HG03378 (cell line): ENCODE results near the gene FNDC3B.

Experiments used
- ATAC-seq: cut with Tn5 transposase; IDR thresholded peaks from one replicate; pipeline ENCODE4 v1.9.1; 2021; ENCODE audit warnings: mild to moderate bottlenecking, moderate library complexity; ENCODE audit not compliant: unreplicated experiment

The FNDC3B gene

GRCh38 chr3:172051957-172052354, 12.6 kb downstream of the FNDC3B start:
- ATAC-seq, result no peak

- ATAC-seq, result no peak
These were observed 13.0 kb downstream of the FNDC3B start for GRCh38 chr3:172052405-172052804.

DNA sequence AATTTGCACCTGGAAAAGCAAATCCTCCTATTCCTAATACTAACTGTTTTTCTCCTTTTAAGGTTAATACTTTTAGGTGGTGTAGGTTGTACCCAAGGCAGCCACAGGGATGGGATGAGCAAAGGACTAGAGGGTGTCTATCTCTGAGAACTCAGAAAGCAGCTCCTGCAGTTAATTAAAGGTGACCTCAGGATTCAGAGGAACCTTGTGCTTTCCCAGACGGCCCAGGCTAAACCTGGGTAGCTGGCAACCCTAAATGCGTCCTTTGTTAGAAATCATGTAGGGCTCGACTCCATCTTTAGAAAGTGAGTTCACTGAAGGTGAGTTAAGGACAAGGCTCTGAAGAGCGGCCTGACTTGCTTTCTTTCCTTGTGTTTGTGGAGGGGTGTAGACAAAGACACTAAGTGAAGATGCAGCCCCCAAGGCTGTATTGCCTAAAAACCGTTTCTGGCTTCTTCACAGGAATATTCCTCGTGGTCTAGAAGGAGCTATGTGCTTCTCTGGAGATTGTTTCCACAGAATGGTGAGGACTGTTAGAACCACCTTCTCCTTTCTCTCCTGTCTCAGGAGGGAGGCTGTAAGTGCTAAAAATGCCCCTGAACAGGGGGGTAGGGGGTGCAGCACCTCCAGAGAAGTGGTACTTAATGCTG, 14.9 kb downstream of the FNDC3B start:
- ATAC-seq, result no peak

GRCh38 chr3:172056416-172056815, 17.0 kb downstream of the FNDC3B start:
- no peak for ATAC-seq

- no peak for ATAC-seq
These were observed 17.7 kb downstream of the FNDC3B start for GRCh38 chr3:172057059-172057458.

DNA sequence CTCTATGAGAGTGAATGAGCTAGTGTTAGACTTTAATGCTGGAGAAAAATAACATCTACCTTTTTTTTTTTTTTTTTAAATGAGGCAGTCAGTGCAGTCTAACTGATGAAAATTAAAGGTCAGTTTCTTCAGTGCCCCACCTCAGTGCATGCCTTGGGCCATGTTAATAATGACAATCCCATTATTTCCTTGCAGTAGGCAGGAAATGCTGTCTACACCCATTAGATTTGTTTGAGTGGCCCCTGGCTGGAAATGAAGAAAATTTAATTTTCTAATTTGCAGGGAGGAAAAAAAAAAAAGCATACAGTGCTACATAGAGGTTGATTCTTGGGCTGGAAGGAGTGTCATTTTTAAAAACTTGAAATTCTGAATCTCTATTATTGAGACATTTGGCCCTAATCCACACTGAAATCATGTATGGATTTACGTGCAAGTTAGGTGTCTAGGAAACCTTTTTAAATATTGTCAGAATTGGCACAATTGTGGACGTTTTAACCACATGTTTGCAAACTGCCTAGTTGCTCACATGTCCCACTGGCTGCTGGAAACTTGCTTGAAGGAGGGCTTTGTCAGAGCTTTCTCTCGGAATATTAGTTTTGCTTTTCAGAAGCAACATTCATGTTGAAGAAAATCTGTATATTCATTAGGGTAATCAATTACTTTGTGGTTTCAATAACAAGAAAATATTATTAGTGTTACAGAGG, 18.4 kb downstream of the FNDC3B start:
- no peak for ATAC-seq

DNA sequence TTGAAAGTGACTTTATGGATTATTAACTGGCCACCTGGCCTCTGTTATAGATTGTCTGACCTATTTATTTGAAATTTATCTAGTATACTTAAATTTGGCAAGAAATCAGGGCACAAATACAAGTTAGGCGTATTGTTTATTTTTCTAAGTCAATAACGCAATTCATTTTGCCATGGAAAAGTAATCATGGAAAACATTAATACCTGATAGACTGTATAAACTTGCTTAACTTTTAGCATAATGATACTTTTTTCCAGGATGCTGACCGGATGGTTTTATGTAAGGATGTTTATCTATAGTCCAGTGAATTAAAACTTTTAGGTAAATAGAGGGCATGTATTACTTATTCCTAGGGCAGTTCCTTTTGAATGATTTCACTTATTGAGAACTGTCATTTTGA, 20.2 kb downstream of the FNDC3B start:
- ATAC-seq, result no peak

GRCh38 chr3:172060234-172060633, 20.9 kb downstream of the FNDC3B start:
- no peak for ATAC-seq

DNA sequence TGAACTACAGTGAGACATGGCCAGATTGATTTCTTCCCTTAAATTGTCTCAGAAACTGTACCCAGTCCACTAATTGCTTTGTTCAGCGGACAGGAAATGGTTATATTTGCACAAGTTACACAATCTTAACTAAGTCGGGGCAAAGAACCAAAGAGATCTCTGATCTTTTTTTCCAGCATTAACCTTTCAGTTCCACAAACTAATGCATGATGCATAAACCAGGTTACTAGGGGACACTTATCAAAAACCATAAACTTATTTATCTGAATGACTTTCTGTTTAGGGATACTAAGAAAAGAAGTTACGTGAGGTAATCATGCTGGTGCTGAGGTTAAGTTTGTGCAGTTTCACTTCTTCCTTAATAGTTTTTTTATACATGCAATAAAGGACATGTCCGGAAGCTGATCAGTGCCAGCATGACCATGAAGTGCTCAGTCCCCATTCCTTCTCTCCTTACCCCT, 22.4 kb downstream of the FNDC3B start:
- ATAC-seq, result peak; percentile 86

- no peak for ATAC-seq
These were observed 23.4 kb downstream of the FNDC3B start for GRCh38 chr3:172062761-172063160.

GRCh38 chr3:172063456-172064432, 24.4 kb downstream of the FNDC3B start:
- ATAC-seq, result no peak

- no peak for ATAC-seq
These were observed 26.1 kb downstream of the FNDC3B start for GRCh38 chr3:172065527-172065926.

GRCh38 chr3:172065967-172066762, 26.8 kb downstream of the FNDC3B start:
- no peak for ATAC-seq

- ATAC-seq, result no peak
These were observed 27.8 kb downstream of the FNDC3B start for GRCh38 chr3:172066880-172067796.

- ATAC-seq, result no peak
These were observed 28.6 kb downstream of the FNDC3B start for GRCh38 chr3:172067837-172068440.

DNA sequence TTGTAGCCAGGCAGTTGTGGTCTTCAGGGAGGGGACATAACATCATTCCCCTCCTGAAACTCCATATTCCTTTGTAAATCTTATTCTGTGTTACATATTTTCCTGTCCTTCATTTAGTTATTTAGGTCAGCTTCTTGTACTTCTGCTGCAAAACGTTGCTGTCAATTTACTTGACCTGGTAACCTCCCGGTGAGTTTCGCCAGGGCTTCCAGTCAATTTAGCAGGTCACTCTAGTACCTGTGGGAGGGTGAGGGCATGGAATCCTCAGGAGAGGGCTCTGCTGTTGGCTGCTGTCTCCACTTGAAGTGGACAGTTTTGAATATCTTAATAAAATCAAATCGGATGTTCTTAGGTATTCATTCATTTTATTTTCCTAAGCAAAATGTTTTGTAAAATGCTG, 29.6 kb downstream of the FNDC3B start:
- ATAC-seq, result no peak

- no peak for ATAC-seq
These were observed 30.1 kb downstream of the FNDC3B start for GRCh38 chr3:172069478-172069877.

GRCh38 chr3:172070269-172070668, 30.9 kb downstream of the FNDC3B start:
- no peak for ATAC-seq

DNA sequence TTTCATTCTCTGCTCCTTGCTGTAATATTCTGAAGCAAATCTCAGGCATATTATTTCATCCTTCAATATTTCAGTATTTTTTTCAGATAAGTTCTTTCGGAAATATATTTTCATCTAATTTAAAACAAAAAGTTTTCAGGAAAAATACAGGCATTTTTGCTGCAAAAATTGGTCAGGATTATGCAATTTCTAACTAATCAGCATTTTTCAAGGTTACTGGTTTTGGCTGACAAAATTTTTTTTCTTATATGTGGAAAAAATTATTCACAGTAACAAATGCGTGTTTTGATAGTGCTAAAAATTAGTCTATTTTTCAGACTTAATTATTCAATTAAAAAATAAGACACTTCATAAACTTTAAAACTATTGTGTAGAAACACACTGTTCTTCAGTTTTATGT, 31.4 kb downstream of the FNDC3B start:
- ATAC-seq, result no peak
